GM23338 (cell line): Measurements from ENCODE around the gene BCHE.

Source experiments
- CREB1 ChIP-seq: fragments of 250-450 bp; sonication (Bioruptor Pico); IDR thresholded peaks from 2 replicates; pipeline ENCODE4 v1.5.0; 2020; ENCODE audit warnings: low read depth, mild to moderate bottlenecking, moderate library complexity
- CTCF ChIP-seq, 2 experiments: fragments of 200-600 bp in 1 of 2; sonication (generic) in 1 of 2; conservative IDR thresholded peaks; 2 replicates each; pipeline versions ENCODE4 v1.5.1 to v1.6.1; 2016 to 2017; ENCODE audit warnings: antibody characterized with exemption in 2 of 2, low read depth in 2 of 2, mild to moderate bottlenecking in 2 of 2, moderate library complexity in 1 of 2
- EZH2 ChIP-seq: fragments of 200-600 bp; sonication (generic); IDR thresholded peaks from one replicate; pipeline ENCODE4 v1.8.0; 2017; ENCODE audit warnings: antibody characterized with exemption, mild to moderate bottlenecking, low read depth; ENCODE audit not compliant: unreplicated experiment
- EZH2phosphoT487 ChIP-seq: fragments of 200-600 bp; sonication (generic); IDR thresholded peaks from one replicate; pipeline ENCODE4 v1.8.1; 2018; ENCODE audit warnings: antibody characterized with exemption; ENCODE audit not compliant: unreplicated experiment
- JUNB ChIP-seq: IDR thresholded peaks from one replicate; pipeline ENCODE4 v1.6.1; 2016; ENCODE audit warnings: antibody characterized with exemption; ENCODE audit not compliant: unreplicated experiment
- NANOG ChIP-seq: IDR thresholded peaks from 2 replicates; pipeline ENCODE4 v1.6.1; 2016; ENCODE audit warnings: antibody characterized with exemption, borderline replicate concordance
- POLR2AphosphoS5 ChIP-seq: IDR thresholded peaks from 2 replicates; pipeline ENCODE4 v1.6.1; 2016; ENCODE audit warnings: antibody characterized with exemption, low read depth
- STAT1 ChIP-seq: IDR thresholded peaks from one replicate; pipeline ENCODE4 v1.6.1; 2016; ENCODE audit warnings: antibody characterized with exemption; ENCODE audit not compliant: unreplicated experiment
- ZNF114 ChIP-seq: fragments of 250-450 bp; sonication (Bioruptor Pico); IDR thresholded peaks from 2 replicates; pipeline ENCODE4 v1.5.0; 2020; ENCODE audit warnings: mild to moderate bottlenecking, moderate library complexity
- TF ChIP-seq, protein P1 (sequence below): IDR thresholded peaks from one replicate; pipeline ENCODE4 v1.6.1; 2018; ENCODE audit warnings: antibody characterized with exemption; ENCODE audit not compliant: unreplicated experiment
- TF ChIP-seq, protein P2 (sequence below): IDR thresholded peaks from 2 replicates; pipeline ENCODE4 v1.6.1; 2016; ENCODE audit warnings: antibody characterized with exemption

GRCh38 chr3:165755571-165755970 is 81.7 kb downstream of the BCHE start:
- TF ChIP-seq CTCF (conservative IDR thresholded peaks at IDR 0.05; ENCODE audit: low read depth in 2 of 2) (no peak), POLR2AphosphoS5 (no peak), EZH2phosphoT487 (no peak), EZH2 (no peak), NANOG (no peak), CREB1 (no peak), JUNB (no peak), STAT1 (no peak), ZNF114 (CRISPR knock-in tag) (no peak)
- TF ChIP-seq, protein P1, sequence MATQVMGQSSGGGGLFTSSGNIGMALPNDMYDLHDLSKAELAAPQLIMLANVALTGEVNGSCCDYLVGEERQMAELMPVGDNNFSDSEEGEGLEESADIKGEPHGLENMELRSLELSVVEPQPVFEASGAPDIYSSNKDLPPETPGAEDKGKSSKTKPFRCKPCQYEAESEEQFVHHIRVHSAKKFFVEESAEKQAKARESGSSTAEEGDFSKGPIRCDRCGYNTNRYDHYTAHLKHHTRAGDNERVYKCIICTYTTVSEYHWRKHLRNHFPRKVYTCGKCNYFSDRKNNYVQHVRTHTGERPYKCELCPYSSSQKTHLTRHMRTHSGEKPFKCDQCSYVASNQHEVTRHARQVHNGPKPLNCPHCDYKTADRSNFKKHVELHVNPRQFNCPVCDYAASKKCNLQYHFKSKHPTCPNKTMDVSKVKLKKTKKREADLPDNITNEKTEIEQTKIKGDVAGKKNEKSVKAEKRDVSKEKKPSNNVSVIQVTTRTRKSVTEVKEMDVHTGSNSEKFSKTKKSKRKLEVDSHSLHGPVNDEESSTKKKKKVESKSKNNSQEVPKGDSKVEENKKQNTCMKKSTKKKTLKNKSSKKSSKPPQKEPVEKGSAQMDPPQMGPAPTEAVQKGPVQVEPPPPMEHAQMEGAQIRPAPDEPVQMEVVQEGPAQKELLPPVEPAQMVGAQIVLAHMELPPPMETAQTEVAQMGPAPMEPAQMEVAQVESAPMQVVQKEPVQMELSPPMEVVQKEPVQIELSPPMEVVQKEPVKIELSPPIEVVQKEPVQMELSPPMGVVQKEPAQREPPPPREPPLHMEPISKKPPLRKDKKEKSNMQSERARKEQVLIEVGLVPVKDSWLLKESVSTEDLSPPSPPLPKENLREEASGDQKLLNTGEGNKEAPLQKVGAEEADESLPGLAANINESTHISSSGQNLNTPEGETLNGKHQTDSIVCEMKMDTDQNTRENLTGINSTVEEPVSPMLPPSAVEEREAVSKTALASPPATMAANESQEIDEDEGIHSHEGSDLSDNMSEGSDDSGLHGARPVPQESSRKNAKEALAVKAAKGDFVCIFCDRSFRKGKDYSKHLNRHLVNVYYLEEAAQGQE: no peak
- TF ChIP-seq, protein P2, sequence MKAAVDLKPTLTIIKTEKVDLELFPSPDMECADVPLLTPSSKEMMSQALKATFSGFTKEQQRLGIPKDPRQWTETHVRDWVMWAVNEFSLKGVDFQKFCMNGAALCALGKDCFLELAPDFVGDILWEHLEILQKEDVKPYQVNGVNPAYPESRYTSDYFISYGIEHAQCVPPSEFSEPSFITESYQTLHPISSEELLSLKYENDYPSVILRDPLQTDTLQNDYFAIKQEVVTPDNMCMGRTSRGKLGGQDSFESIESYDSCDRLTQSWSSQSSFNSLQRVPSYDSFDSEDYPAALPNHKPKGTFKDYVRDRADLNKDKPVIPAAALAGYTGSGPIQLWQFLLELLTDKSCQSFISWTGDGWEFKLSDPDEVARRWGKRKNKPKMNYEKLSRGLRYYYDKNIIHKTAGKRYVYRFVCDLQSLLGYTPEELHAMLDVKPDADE: no peak
